Brain microvascular endothelial cell (primary cell): ENCODE data around the gene CAMTA1.
"Not testable (repeated sequence)": the region's sequence is repeated elsewhere in the genome, so short reads cannot be mapped to it uniquely, and the experiment has no call there.

Source experiments
- DNase-seq: peaks from one replicate; pipeline ENCODE4 v3.0.0-alpha.2; 2020
- H3K27ac ChIP-seq: fragments of 250-450 bp; sonication (Bioruptor Pico); 2 replicates; pipeline ENCODE4 v1.5.1; 2020; ENCODE audit warnings: mild to moderate bottlenecking, moderate library complexity
- H3K27me3 ChIP-seq: fragments of 250-450 bp; sonication (Bioruptor Pico); replicated peaks from 2 replicates; pipeline ENCODE4 v1.5.1; 2020; ENCODE audit warnings: mild to moderate bottlenecking
- H3K36me3 ChIP-seq: fragments of 250-450 bp; sonication (Bioruptor Pico); replicated peaks from 2 replicates; pipeline ENCODE4 v1.5.1; 2020; ENCODE audit warnings: mild to moderate bottlenecking
- H3K4me3 ChIP-seq: 2 replicates; pipeline ENCODE4 v1.5.1; 2011; ENCODE audit warnings: low read depth, mild to moderate bottlenecking, control low read depth, low read length, moderate library complexity
- in situ Hi-C: cut with HindIII; loops from 2 replicates; pipeline ENCODE4 v1.10.0; 2017; ENCODE audit warnings: low sequenced_read_pairs, low pct_ligation_motif_present
- TF ChIP-seq, protein P1 (sequence below): IDR thresholded peaks from 2 replicates; pipeline ENCODE4 v1.5.1; 2011; ENCODE audit warnings: low read depth, mild to moderate bottlenecking, moderate library complexity, low read length, control low read depth, inconsistent platforms; ENCODE audit errors: missing control alignments

The CAMTA1 gene

GRCh38 chr1:7783826-7784491 lies 998.7 kb downstream of the CAMTA1 start, which contains the start of gene PER3:
Gene PER3 (plus strand): TSS chr1:7784291. CDS start chr1:7784878, 587 bp downstream.
- Histone ChIP-seq H3K27ac (no peak within 1 kb of the TSS), H3K27me3 (no peaks in the 10 kb centered on the region), H3K36me3 (peaks cover 7% of the 10 kb centered on the region), H3K4me3 (peak within 1 kb of the TSS; percentile 55)
- in situ Hi-C loops = no loop called here
- TF ChIP-seq, protein P1, sequence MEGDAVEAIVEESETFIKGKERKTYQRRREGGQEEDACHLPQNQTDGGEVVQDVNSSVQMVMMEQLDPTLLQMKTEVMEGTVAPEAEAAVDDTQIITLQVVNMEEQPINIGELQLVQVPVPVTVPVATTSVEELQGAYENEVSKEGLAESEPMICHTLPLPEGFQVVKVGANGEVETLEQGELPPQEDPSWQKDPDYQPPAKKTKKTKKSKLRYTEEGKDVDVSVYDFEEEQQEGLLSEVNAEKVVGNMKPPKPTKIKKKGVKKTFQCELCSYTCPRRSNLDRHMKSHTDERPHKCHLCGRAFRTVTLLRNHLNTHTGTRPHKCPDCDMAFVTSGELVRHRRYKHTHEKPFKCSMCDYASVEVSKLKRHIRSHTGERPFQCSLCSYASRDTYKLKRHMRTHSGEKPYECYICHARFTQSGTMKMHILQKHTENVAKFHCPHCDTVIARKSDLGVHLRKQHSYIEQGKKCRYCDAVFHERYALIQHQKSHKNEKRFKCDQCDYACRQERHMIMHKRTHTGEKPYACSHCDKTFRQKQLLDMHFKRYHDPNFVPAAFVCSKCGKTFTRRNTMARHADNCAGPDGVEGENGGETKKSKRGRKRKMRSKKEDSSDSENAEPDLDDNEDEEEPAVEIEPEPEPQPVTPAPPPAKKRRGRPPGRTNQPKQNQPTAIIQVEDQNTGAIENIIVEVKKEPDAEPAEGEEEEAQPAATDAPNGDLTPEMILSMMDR = no peak
- DNase-seq = peak; percentile 89

DNA sequence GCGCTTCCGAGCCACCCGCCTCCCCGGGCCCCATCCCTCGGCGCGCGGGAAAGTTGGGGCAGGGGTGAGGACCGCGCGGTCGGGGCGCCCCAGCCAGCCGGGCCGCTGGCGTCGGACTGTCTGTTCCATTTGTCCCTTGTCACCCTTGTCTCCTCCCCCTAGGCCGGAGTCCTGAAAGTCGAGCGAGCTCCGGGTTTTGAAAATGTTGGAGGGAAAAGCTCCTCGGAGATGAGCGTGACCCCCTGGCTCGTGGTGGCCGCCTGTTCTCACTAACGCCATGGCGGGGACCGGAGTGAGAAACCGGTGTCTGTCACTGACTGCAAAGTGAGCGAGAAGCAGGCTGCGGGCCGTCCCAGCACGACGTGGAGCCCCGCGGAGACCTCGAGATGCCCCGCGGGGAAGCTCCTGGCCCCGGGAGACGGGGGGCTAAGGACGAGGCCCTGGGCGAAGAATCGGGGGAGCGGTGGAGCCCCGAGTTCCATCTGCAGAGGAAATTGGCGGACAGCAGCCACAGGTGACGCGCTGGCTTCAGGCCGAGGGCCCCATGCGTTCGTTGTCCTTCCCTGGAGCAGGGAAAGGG lies 999.3 kb downstream of the CAMTA1 start:
- no peak for DNase-seq
- Histone ChIP-seq H3K27ac (no peak overlapping the region), H3K27me3 (no peaks in the 10 kb centered on the region), H3K4me3 (peak overlapping the region; percentile 29), H3K36me3 (peaks cover 4% of the 10 kb centered on the region)
- TF ChIP-seq, protein P1 = no peak
- in situ Hi-C loops = no loop called here

DNA sequence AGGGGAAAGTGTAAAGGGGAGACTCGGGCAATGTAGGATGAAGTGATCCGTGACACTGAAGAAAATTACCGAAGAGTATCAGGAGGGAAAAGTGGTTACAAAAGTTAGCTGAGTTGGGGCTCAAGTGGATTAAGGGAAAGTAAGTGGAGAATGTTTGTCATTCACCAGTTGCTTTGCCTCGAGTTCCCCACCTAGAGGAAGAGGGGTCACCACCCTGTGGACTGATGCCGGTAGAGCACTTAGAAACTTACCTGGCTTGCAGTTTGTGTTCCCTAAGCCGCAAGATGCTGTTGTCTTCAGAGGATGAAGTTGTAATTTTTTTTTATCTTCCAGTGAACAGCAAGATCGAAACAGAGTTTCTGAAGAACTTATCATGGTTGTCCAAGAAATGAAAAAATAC lies 999.9 kb downstream of the CAMTA1 start:
- Histone ChIP-seq H3K27ac (no peak overlapping the region), H3K4me3 (no peak overlapping the region), H3K36me3 (peaks cover 4% of the 10 kb centered on the region), H3K27me3 (no peaks in the 10 kb centered on the region)
- TF ChIP-seq, protein P1 = no peak
- DNase-seq = no peak
- in situ Hi-C loops = no loop called here

GRCh38 chr1:7786795-7787194 lies 1001.5 kb downstream of the CAMTA1 start:
- no peaks in the 10 kb centered on the region for H3K27me3 ChIP-seq
- H3K27ac ChIP-seq = no peak overlapping the region
- in situ Hi-C loops = no loop called here
- DNase-seq = no peak
- no peak overlapping the region for H3K4me3 ChIP-seq
- TF ChIP-seq, protein P1 = no peak
- no peaks in the 10 kb centered on the region for H3K36me3 ChIP-seq

GRCh38 chr1:7789828-7790227 lies 1004.6 kb downstream of the CAMTA1 start:
- no peak overlapping the region for H3K27ac ChIP-seq
- DNase-seq = no peak
- H3K4me3 ChIP-seq = no peak overlapping the region
- TF ChIP-seq, protein P1 = no peak
- no peaks in the 10 kb centered on the region for H3K36me3 ChIP-seq
- in situ Hi-C loops = no loop called here
- H3K27me3 ChIP-seq = no peaks in the 10 kb centered on the region

GRCh38 chr1:7791027-7791426 lies 1005.8 kb downstream of the CAMTA1 start:
- DNase-seq, H3K27me3 ChIP-seq, H3K27ac ChIP-seq, H3K4me3 ChIP-seq, in situ Hi-C loops, H3K36me3 ChIP-seq: not testable (repeated sequence)
